Liver (tissue), 2 donors: ENCODE measurements around the gene TCFL5.

Source experiments
- TF ChIP-seq, protein P1 (sequence below): fragments of 150-350 bp; IDR thresholded peaks from 2 replicates; pipeline ENCODE4 v1.5.1; 2017; ENCODE audit warnings: improper control_type of control experiment, low read depth, low read length; ENCODE audit not compliant: missing input control
- TF ChIP-seq, protein P2 (sequence below): IDR thresholded peaks from 2 replicates; pipeline ENCODE4 v1.6.1; 2016; ENCODE audit warnings: antibody characterized with exemption, mild to moderate bottlenecking
- donor health status: healthy.

DNA sequence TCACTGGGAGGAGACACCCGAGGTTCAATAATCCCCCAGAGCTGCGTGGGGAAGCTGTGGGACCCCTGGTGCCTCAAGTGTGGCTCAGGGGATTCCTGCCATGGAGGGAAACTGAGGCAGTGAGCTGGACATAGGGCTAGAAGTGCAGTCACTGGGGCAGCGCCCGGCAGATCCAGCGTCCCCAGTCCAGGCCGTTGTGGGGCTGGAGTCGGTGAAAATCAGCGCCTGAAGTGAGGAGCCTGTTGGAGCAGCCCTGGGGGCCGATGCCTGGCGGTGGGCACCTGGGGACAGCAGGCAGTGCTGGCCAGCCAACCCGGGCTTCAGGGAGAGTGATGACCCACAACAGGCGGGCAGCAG is 46.9 kb downstream of the TCFL5 start:
- TF ChIP-seq, protein P1, sequence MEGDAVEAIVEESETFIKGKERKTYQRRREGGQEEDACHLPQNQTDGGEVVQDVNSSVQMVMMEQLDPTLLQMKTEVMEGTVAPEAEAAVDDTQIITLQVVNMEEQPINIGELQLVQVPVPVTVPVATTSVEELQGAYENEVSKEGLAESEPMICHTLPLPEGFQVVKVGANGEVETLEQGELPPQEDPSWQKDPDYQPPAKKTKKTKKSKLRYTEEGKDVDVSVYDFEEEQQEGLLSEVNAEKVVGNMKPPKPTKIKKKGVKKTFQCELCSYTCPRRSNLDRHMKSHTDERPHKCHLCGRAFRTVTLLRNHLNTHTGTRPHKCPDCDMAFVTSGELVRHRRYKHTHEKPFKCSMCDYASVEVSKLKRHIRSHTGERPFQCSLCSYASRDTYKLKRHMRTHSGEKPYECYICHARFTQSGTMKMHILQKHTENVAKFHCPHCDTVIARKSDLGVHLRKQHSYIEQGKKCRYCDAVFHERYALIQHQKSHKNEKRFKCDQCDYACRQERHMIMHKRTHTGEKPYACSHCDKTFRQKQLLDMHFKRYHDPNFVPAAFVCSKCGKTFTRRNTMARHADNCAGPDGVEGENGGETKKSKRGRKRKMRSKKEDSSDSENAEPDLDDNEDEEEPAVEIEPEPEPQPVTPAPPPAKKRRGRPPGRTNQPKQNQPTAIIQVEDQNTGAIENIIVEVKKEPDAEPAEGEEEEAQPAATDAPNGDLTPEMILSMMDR: no peak
- TF ChIP-seq, protein P2, sequence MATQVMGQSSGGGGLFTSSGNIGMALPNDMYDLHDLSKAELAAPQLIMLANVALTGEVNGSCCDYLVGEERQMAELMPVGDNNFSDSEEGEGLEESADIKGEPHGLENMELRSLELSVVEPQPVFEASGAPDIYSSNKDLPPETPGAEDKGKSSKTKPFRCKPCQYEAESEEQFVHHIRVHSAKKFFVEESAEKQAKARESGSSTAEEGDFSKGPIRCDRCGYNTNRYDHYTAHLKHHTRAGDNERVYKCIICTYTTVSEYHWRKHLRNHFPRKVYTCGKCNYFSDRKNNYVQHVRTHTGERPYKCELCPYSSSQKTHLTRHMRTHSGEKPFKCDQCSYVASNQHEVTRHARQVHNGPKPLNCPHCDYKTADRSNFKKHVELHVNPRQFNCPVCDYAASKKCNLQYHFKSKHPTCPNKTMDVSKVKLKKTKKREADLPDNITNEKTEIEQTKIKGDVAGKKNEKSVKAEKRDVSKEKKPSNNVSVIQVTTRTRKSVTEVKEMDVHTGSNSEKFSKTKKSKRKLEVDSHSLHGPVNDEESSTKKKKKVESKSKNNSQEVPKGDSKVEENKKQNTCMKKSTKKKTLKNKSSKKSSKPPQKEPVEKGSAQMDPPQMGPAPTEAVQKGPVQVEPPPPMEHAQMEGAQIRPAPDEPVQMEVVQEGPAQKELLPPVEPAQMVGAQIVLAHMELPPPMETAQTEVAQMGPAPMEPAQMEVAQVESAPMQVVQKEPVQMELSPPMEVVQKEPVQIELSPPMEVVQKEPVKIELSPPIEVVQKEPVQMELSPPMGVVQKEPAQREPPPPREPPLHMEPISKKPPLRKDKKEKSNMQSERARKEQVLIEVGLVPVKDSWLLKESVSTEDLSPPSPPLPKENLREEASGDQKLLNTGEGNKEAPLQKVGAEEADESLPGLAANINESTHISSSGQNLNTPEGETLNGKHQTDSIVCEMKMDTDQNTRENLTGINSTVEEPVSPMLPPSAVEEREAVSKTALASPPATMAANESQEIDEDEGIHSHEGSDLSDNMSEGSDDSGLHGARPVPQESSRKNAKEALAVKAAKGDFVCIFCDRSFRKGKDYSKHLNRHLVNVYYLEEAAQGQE: no peak
